Duodenal mucosa (tissue), 2 donors: ENCODE results near the gene PKP4.

ENCODE experiments used
- H3K27ac ChIP-seq: one replicate; pipeline ENCODE4 v1.7.0; 2013; ENCODE audit warnings: low read depth, low read length
- H3K27me3 ChIP-seq, 2 donors: one replicate each; pipeline ENCODE4 v1.7.0; 2013; ENCODE audit warnings: low read length in 2 of 2, control low read depth in 1 of 2; ENCODE audit not compliant: insufficient read depth in 2 of 2, control insufficient read depth in 1 of 2
- H3K36me3 ChIP-seq, 2 donors: one replicate each; pipeline ENCODE4 v1.7.0; 2013; ENCODE audit warnings: low read length in 2 of 2, control low read depth in 1 of 2; ENCODE audit not compliant: insufficient read depth in 2 of 2, control insufficient read depth in 1 of 2
- H3K4me1 ChIP-seq, 2 donors: one replicate each; pipeline ENCODE4 v1.7.0; 2013; ENCODE audit warnings: low read length in 2 of 2, control low read depth in 1 of 2; ENCODE audit not compliant: insufficient read depth in 2 of 2, control insufficient read depth in 1 of 2
- H3K4me3 ChIP-seq, 2 donors: one replicate each; pipeline ENCODE4 v1.7.0; 2013; ENCODE audit warnings: low read length in 2 of 2, low read depth in 1 of 2
- H3K9ac ChIP-seq, 2 donors: one replicate each; pipeline ENCODE4 v1.7.0; 2013; ENCODE audit warnings: low read length in 2 of 2, low read depth in 1 of 2
- H3K9me3 ChIP-seq, 2 donors: one replicate each; pipeline ENCODE4 v1.7.0; 2013; ENCODE audit warnings: low read length in 2 of 2, control low read depth in 1 of 2; ENCODE audit not compliant: control insufficient read depth in 1 of 2

PKP4 gene

DNA sequence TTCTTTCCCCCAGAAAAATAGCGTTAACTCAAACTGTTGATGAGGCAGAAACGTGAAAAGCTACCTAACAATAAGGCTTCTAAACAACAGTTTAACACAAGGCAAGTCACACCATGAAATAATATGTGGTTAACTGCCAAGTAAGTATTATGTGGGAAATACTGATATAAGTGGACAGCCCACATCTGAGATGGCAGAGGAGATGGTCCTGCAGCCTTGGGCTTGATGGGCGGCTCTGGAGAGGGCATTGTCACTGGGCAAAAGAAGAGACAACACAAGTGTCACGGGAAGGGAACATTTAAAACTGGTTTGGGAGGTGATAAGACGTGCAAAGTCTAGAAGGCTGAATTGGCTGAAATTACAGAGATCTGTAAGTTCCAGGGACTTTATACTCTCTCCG lies 147.2 kb downstream of the PKP4 start:
- Histone ChIP-seq H3K36me3 (no peaks in the 10 kb centered on the region), H3K9ac (no peak overlapping the region), H3K9me3 (no peaks in the 10 kb centered on the region), H3K4me3 (no peak overlapping the region), H3K27ac (no peak overlapping the region), H3K27me3 (no peaks in the 10 kb centered on the region), H3K4me1 (peaks cover 0 to 18% of the 10 kb centered on the region in 2 donors)

DNA sequence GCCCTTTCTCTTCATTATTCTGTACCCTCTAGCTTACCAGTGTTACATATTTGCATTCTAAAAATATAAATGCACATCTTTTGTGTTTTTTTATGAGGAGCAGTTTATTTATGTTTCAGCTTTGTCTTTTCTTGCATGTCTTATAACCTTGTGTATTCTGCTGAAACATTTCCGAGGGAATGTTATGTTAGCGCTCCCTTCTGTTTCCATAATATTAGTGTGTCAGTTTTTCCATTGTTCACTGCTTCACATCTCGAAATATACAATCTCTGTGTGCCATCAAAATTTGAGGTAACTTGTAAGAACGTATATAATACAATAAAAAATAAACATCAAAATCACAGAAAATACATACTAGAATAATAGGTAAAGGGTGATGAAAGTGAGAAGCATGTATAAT lies 153.3 kb downstream of the PKP4 start:
- Histone ChIP-seq H3K27ac (no peak overlapping the region), H3K9me3 (no peaks in the 10 kb centered on the region)

DNA sequence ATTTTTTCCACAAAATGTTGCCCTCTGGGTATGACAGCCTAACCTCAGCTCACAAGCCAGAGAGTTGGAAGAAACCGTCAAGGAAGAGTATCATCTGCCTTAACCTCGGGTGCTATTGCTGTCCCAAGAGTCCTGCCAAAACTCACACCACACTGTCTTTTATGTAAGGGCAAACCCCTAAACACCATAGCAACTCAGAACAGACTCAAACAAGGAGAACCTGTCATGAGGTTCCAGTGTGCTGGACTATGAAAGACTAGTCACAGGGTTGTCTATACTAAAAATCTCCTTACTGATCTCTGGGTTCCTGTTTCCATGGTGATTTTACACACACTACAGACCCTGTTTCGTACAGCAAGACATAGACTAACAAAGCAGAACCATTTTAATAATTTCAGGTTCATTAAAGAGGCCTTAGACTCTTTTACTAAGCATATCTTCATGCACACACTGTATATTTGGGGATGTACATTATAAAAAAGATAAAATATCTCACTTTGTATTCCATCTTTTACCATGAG lies 159.8 kb downstream of the PKP4 start:
- H3K27ac ChIP-seq: no peak overlapping the region
- peaks cover 0 to 5% of the 10 kb centered on the region in 2 donors for H3K4me1 ChIP-seq
- H3K27me3 ChIP-seq: no peaks in the 10 kb centered on the region
- H3K9me3 ChIP-seq: no peaks in the 10 kb centered on the region
- H3K9ac ChIP-seq: no peak overlapping the region
- H3K36me3 ChIP-seq: peaks cover 0 to 10% of the 10 kb centered on the region in 2 donors
- no peak overlapping the region for H3K4me3 ChIP-seq

More for the DNA sequence above, 153.3 kb downstream of the PKP4 start:
- Histone ChIP-seq H3K4me1 (no peaks in the 10 kb centered on the region), H3K36me3 (no peaks in the 10 kb centered on the region), H3K9ac (no peak overlapping the region), H3K27me3 (no peaks in the 10 kb centered on the region), H3K4me3 (no peak overlapping the region)

DNA sequence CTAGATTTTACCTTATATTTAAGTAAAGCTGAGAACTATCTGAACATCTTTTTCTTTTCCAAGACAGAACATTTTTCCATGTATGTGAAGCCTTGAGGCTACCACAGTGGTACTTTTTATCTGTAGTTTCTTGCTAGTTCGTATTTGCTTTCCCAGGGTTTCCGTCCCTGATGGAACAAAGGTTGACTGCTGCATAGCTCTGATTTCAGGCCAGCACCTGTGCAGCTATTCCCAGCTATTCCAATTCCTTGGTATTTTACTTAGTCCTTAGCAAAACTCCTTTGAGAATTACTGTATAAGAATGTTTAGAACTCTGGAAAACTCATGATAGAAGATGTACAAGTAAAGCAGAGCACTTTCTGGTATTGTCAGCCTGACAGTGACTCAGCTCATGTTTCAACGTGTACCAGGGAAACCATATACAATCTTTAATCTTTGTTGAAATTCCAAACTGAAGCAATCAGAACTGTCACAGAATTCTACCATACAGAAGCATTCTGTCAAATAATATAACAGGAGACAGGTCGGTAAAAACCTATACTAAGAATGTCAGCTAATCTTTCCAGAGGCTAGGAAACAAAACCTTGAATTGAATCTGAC lies 162.2 kb downstream of the PKP4 start:
- H3K9me3 ChIP-seq: no peaks in the 10 kb centered on the region
- peaks cover 0 to 5% of the 10 kb centered on the region in 2 donors for H3K4me1 ChIP-seq
- H3K27me3 ChIP-seq: no peaks in the 10 kb centered on the region
- H3K9ac ChIP-seq: no peak overlapping the region
- no peak overlapping the region for H3K4me3 ChIP-seq
- peaks cover 0 to 26% of the 10 kb centered on the region in 2 donors for H3K36me3 ChIP-seq
- no peak overlapping the region for H3K27ac ChIP-seq

DNA sequence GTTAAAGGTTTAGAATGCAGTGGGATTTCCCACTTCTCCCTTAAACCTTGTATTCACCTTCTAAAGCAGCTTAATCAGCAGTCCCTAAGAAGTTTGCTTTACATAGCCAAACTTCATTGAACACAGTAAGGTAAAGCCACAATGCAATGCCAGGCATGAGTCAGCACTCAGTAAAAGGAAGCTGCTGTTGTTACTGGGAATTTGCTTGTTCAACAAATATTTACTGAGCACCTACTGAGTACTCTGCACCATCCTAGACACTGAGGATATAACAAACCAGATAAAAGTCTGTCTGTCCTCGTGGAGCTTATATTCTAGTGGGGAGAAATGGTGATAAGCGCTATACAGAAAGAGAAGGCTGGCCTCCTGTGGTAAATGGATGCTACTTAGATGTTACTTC lies 162.7 kb downstream of the PKP4 start:
- no peaks in the 10 kb centered on the region for H3K9me3 ChIP-seq
- H3K36me3 ChIP-seq: peaks cover 0 to 28% of the 10 kb centered on the region in 2 donors
- H3K4me1 ChIP-seq: peaks cover 0 to 5% of the 10 kb centered on the region in 2 donors
- no peak overlapping the region for H3K27ac ChIP-seq
- H3K27me3 ChIP-seq: no peaks in the 10 kb centered on the region
- no peak overlapping the region for H3K9ac ChIP-seq
- H3K4me3 ChIP-seq: no peak overlapping the region

DNA sequence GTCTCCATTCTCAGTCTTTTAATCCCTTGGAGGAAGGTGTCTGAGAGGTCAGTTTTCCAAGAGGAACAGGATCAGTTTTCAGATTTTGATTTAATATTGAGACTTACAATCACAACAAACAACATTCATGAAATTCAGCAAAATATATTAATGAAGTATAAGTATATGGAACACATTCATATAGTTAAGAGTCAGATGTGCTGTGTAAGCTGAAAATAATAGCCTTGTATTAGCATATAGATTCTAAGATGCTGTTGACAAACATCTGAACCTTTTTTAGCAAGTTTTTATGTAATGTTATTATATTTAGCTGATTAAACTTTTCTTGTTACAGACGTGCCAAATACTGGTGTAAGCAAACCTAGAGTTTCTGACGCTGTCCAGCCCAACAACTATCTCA lies 163.9 kb downstream of the PKP4 start:
- no peaks in the 10 kb centered on the region for H3K27me3 ChIP-seq
- no peak overlapping the region for H3K9ac ChIP-seq
- H3K27ac ChIP-seq: no peak overlapping the region
- peaks cover 0 to 34% of the 10 kb centered on the region in 2 donors for H3K36me3 ChIP-seq
- no peaks in the 10 kb centered on the region for H3K9me3 ChIP-seq
- peaks cover 0 to 5% of the 10 kb centered on the region in 2 donors for H3K4me1 ChIP-seq
- no peak overlapping the region for H3K4me3 ChIP-seq

DNA sequence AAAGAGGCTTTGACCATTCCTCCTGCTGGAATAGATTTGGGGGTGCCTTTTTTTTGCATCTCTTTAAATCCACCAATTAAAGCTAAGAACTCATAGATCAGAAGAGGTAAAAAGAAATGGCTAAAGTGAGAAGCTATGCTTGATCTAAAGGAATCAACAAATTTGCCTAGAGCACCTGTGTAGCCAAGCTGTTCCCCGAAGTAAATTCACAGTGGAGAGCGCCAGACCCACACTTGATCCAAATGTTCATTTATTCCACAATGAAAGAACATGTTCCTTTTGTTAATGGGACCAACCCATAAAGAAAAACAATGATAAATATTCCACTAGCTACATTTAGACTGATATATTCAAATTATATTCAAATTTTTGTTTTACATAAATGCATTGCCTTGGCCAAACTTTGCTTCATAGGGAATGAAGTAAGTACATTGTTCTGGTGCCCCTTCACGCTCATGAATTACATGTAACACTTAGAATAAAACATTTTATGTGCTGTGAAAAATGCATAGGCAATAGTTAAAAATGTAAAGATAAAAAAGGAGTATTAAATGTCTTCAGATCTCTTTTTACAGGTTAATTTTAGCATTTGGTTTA lies 167.4 kb downstream of the PKP4 start:
- peaks cover 0 to 36% of the 10 kb centered on the region in 2 donors for H3K36me3 ChIP-seq
- no peaks in the 10 kb centered on the region for H3K9me3 ChIP-seq
- H3K4me3 ChIP-seq: no peak overlapping the region
- H3K9ac ChIP-seq: no peak overlapping the region
- H3K4me1 ChIP-seq: peaks cover 0 to 3% of the 10 kb centered on the region in 2 donors
- H3K27me3 ChIP-seq: no peaks in the 10 kb centered on the region
- H3K27ac ChIP-seq: no peak overlapping the region

DNA sequence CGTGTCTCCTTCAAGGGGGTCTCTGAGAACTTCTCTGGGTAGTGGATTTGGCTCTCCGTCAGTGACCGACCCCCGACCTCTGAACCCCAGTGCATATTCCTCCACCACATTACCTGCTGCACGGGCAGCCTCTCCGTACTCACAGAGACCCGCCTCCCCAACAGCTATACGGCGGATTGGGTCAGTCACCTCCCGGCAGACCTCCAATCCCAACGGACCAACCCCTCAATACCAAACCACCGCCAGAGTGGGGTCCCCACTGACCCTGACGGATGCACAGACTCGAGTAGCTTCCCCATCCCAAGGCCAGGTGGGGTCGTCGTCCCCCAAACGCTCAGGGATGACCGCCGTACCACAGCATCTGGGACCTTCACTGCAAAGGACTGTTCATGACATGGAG lies 168.2 kb downstream of the PKP4 start:
- H3K9me3 ChIP-seq: no peaks in the 10 kb centered on the region
- H3K27me3 ChIP-seq: no peaks in the 10 kb centered on the region
- H3K9ac ChIP-seq: no peak overlapping the region
- H3K27ac ChIP-seq: no peak overlapping the region
- H3K4me1 ChIP-seq: no peaks in the 10 kb centered on the region
- no peak overlapping the region for H3K4me3 ChIP-seq
- H3K36me3 ChIP-seq: peaks cover 0 to 36% of the 10 kb centered on the region in 2 donors

DNA sequence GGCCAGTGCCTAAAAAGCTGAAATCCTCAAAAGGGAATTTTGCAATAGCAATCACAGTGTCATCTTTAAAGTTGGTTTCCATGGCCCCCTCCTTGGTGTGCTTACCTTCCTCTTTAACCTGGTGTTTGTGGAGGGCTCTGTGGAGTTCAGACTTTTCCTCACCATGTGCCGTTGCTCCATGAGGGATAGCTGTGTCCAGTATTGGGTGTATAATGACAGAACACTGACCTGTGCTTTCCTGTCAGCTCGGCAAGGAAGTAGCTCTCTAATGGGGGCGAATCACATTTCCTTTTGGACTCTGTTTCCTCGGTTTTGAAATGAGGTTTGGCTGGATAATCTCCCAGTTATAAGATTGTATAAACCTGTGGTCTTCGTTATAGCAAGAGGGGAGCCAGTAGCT lies 172.4 kb downstream of the PKP4 start:
- H3K9me3 ChIP-seq: no peaks in the 10 kb centered on the region
- no peak overlapping the region for H3K27ac ChIP-seq
- no peak overlapping the region for H3K4me3 ChIP-seq
- no peaks in the 10 kb centered on the region for H3K4me1 ChIP-seq
- H3K27me3 ChIP-seq: no peaks in the 10 kb centered on the region
- peaks cover 4 to 32% of the 10 kb centered on the region in 2 donors for H3K36me3 ChIP-seq
- H3K9ac ChIP-seq: no peak overlapping the region

DNA sequence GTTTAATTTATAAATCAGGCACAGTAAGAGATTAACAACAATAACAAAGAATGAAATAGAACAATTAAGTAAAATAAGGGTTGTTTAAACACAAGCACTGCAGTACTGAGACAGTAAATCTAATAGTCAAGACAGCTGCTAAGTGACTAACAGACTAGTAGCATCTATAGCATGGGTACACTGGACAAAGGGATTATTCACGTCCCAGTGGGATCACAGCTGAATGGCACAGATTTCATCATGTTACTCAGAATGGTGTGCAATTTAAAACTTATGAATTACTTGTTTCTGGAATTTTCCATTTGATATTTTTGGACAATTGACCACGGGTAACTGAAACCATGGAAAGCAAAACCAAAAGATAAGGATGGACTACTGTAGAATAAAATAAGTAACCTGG lies 176.5 kb downstream of the PKP4 start:
- H3K9me3 ChIP-seq: no peaks in the 10 kb centered on the region
- H3K4me3 ChIP-seq: no peak overlapping the region
- H3K36me3 ChIP-seq: peaks cover 4 to 33% of the 10 kb centered on the region in 2 donors
- no peak overlapping the region for H3K27ac ChIP-seq
- H3K9ac ChIP-seq: no peak overlapping the region
- no peaks in the 10 kb centered on the region for H3K27me3 ChIP-seq
- no peaks in the 10 kb centered on the region for H3K4me1 ChIP-seq
